Measurements from ENCODE around the gene GDPD1. TPM values are rescaled to one million over a fixed set of nuclear protein-coding genes. Genes with fewer than 3 reads are reported as not detected.
"Not testable (repeated sequence)": the region's sequence is repeated elsewhere in the genome, so short reads cannot be mapped to it uniquely, and the experiment has no call there.

The GDPD1 gene
- total RNA-seq, 1 donor, result 2.6 TPM

GRCh38 chr17:59275618-59276017, 55.3 kb downstream of the GDPD1 start:
- H3K4me3 ChIP-seq (ENCODE audit: low read depth, low read length), result no peak overlapping the region
- no peak for TF ChIP-seq CTCF (IDR thresholded peaks at IDR 0.05; ENCODE audit: insufficient read depth, low read depth, low read length)
- DNase-seq (ENCODE audit: low read depth), result no peak

GRCh38 chr17:59277031-59277430, 56.7 kb downstream of the GDPD1 start:
- H3K4me3 ChIP-seq (ENCODE audit: low read depth, low read length), result no peak overlapping the region
- DNase-seq (ENCODE audit: low read depth), result no peak
- no peak for TF ChIP-seq CTCF (IDR thresholded peaks at IDR 0.05; ENCODE audit: insufficient read depth, low read depth, low read length)

DNA sequence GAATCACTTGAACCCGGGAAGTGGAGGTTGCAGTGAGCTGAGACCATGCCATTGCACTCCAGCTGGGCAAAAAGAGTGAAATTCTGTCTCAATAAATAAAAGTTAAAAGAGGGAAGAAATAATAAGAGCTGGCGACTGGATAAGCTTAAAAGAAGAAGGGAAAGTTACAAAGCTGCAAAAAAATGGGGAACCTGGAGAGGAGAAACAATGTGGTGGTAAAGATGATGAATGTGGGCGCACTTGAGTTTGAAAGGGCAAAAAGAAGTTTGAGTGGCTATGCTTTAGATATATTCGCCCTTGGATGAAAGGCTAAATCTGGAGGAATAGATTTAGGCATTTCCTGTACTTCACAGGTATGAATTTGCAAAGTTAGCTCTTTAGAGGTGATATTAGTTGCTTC, 58.1 kb downstream of the GDPD1 start:
- no peak for DNase-seq (ENCODE audit: low read depth)
- H3K4me3 ChIP-seq (ENCODE audit: low read depth, low read length), result no peak overlapping the region
- TF ChIP-seq CTCF (IDR thresholded peaks at IDR 0.05; ENCODE audit: insufficient read depth, low read depth, low read length), result no peak

GRCh38 chr17:59284317-59284716, 64.0 kb downstream of the GDPD1 start:
- no peak overlapping the region for H3K4me3 ChIP-seq (ENCODE audit: low read depth, low read length)

GRCh38 chr17:59287452-59287851, 67.1 kb downstream of the GDPD1 start:
- DNase-seq (ENCODE audit: low read depth), result no peak
- no peak overlapping the region for H3K4me3 ChIP-seq (ENCODE audit: low read depth, low read length)
- no peak for TF ChIP-seq CTCF (IDR thresholded peaks at IDR 0.05; ENCODE audit: insufficient read depth, low read depth, low read length)

More at GRCh38 chr17:59284317-59284716, 64.0 kb downstream of the GDPD1 start:
- no peak for DNase-seq (ENCODE audit: low read depth)
- TF ChIP-seq CTCF (IDR thresholded peaks at IDR 0.05; ENCODE audit: insufficient read depth, low read depth, low read length), result no peak

DNA sequence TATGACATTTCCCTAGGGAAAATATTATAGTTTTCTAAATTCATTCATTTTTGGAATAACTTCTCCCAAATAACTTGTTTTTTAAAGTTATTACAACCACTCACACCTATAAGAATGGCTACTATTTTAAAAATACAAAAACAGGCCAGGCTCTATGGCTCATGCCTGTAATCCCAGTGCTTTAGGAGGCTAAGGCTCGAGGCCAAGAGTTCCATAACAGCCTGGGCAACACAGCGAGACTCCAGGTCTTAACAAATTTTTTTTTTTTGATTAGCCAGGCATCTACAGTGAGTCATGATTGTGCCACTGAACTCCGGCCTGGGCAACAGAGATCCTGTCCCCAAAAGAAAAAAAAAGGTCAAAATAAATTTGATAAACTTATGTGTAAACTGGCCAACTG, 67.6 kb downstream of the GDPD1 start:
- no peak for TF ChIP-seq CTCF (IDR thresholded peaks at IDR 0.05; ENCODE audit: insufficient read depth, low read depth, low read length)
- H3K4me3 ChIP-seq (ENCODE audit: low read depth, low read length), result no peak overlapping the region
- DNase-seq (ENCODE audit: low read depth), result no peak

DNA sequence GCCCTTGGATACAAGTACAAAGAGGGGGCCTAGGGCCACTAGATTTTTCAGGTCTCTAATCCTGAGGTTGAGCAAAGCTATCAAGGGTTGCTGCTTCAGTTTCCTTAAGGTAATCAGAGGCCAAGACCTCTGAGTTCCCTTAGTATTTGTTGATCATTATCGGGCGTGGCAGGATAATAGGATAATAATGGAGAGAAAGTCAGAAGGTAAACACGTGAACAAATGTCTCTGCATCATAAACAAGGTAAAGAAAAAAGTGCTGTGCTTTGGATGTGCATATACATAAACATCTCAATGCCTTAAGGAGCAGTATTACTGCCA, 69.6 kb downstream of the GDPD1 start:
- H3K4me3 ChIP-seq (ENCODE audit: low read depth, low read length), result no peak overlapping the region
- TF ChIP-seq CTCF (IDR thresholded peaks at IDR 0.05; ENCODE audit: insufficient read depth, low read depth, low read length), result no peak
- DNase-seq (ENCODE audit: low read depth), result no peak

- H3K4me3 ChIP-seq (ENCODE audit: low read depth, low read length), result not testable (repeated sequence)
Observed at GRCh38 chr17:59290302-59290998, 70.1 kb downstream of the GDPD1 start.

More at GRCh38 chr17:59290302-59290998, 70.1 kb downstream of the GDPD1 start:
- not testable (repeated sequence) for DNase-seq (ENCODE audit: low read depth)

Measured in fibroblast of villous mesenchyme (primary cell).